GM19099 (cell line): ENCODE results near the gene CSNK1E.

Experiments used
- POLR2A ChIP-seq: IDR thresholded peaks from 3 replicates; pipeline ENCODE4 v1.6.1; 2011; ENCODE audit warnings: low read depth; ENCODE audit not compliant: insufficient read length; ENCODE audit errors: extremely low read depth

The CSNK1E gene

DNA sequence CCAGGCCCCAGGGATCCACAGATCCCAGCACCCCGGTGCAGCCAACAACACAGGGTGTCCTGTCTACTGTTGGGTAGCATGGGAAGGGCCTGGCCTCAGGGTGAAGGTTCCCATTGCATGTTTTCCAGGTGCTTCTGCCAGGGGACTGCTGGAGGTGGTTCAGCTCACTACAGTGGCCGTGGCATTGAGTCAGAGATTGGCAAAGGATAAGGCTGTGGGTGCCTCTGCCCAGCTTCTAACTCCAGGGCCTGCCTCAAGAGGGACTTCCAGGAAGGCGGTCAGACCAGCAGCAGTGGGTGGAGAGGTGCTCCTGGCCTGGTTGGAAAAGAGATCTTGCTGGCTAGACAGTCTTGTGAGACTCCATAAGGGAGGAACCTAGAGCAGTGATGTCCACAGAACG, 20.9 kb downstream of the CSNK1E start:
- TF ChIP-seq POLR2A, result no peak

- TF ChIP-seq POLR2A, result no peak
Measured at GRCh38 chr22:38295863-38296262, 21.4 kb downstream of the CSNK1E start.

- TF ChIP-seq POLR2A, result no peak
Measured at GRCh38 chr22:38295339-38295738, 21.9 kb downstream of the CSNK1E start.

- TF ChIP-seq POLR2A, result no peak
Measured at GRCh38 chr22:38294193-38294592, 23.0 kb downstream of the CSNK1E start.

GRCh38 chr22:38292694-38293093, 24.5 kb downstream of the CSNK1E start:
- TF ChIP-seq POLR2A, result no peak

GRCh38 chr22:38291201-38291777, 25.9 kb downstream of the CSNK1E start:
- TF ChIP-seq POLR2A, result no peak

DNA sequence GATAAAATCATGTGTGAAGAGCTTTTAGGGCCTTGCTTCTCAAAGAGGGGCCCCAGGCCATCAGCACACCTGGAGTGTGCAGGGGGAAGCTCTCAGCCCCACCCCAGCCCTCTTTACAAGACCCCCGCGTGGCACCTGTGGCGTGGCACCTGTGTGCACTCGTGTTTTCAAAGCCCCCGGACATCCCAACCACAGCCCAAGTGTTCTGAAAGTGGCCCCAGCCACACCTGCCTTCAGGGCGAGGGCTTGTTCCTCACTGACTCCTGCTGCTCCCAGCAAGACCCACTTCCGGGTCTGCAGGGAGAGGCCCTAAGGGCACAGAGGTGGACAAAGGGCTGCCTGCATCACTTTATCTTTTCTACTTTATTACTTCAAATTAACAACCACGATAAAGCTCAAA, 26.9 kb downstream of the CSNK1E start:
- TF ChIP-seq POLR2A, result no peak

DNA sequence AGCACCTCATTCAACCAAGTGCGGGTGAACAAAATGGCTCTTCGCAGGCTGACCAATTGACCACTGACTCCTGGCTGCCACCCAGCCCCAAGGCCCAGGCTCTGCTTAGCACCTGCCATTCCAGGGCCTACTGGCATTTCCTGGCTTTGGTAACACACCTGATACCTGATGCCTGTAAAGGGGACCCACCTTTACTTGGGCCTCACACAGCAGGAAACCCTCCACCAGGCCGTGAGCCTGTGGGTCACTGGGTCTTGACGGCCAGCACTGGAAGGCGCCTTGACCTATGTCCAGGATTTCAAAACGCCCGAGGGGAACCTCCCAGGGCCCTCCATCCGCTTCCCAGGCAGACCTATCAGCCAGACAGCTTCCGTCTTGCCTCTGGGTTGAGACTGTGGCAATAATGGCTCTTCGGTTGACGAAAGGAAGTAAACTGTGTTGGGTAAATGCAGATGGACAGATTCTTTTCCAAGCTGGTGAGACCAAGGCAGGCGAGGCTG, 27.6 kb downstream of the CSNK1E start:
- no peak for TF ChIP-seq POLR2A

GRCh38 chr22:38286915-38287669, 30.1 kb downstream of the CSNK1E start:
- no peak for TF ChIP-seq POLR2A

GRCh38 chr22:38285018-38285417, 32.2 kb downstream of the CSNK1E start:
- no peak for TF ChIP-seq POLR2A

DNA sequence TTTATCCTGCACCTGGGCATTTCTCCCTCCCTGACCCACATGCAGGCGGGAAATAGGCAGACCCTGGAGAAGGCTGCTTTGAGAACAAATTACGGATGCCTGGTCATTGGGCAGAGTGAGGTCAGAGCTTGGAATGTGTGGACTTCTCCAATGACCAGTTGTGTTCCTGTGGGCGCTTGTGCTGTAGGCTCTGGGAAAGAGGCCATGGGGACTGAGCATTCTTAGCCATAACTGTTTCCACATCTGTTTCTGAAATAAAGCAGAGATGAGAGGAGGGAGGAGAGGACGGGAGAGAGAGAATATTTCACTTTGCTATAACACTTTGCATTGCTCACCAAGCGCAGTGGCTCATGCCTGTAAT, 33.2 kb downstream of the CSNK1E start:
- no peak for TF ChIP-seq POLR2A

DNA sequence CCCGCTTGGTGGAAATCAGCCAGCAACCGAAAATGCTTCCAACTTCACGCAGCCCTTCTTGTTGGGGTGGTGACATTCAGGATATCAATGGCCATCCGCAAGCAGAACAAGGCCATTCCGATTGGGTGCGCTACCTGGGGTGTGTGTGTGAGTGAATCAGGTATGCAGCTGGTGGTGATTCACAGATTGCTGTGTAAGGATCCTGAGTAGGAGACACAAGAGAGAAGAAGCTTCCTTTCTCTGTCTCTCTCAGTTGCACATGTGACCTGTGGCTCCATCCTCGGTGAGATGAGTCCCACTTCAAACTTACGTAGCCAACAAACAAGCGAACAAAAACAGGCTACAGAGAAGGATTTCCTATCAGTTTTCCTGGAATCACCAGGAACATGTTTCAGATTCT, 34.8 kb downstream of the CSNK1E start:
- TF ChIP-seq POLR2A, result no peak

DNA sequence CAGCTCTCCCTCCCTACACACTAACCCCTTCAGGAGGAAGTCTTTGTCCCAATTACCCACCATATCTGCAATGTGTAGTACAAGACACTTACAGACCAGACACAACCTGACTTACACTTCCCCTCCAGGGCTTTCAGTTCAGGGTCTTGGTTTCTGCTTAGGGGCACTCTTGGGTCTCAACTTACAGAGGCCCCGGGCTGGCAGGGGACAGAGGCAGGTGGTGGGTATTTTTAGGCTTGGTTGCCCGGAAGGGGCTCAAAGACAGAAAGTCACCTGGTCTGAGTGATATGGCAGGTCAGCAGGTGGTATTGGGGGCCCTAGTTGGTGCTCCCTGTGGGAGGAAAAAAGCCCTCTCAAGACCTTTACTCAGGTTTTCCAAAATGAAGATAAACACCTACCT, 41.1 kb downstream of the CSNK1E start:
- no peak for TF ChIP-seq POLR2A

- no peak for TF ChIP-seq POLR2A
Measured at GRCh38 chr22:38273135-38273826, 44.0 kb downstream of the CSNK1E start.

GRCh38 chr22:38272373-38273134, 44.7 kb downstream of the CSNK1E start, which contains the start of gene TMEM184B:
TMEM184B (minus strand) TSS chr22:38273010; CDS start chr22:38247961, 25,049 bp downstream.
- peak; percentile 71 for TF ChIP-seq POLR2A

GRCh38 chr22:38271927-38272372, 45.3 kb downstream of the CSNK1E start:
- TF ChIP-seq POLR2A, result no peak

GRCh38 chr22:38271101-38271500, 46.1 kb downstream of the CSNK1E start:
- no peak for TF ChIP-seq POLR2A
